SIG-M5 treated with dmso at 0.1 percent for 504 hours (cell line): ENCODE data around the gene ZNF283.
"Not testable (repeated sequence)": the region's sequence is repeated elsewhere in the genome, so short reads cannot be mapped to it uniquely, and the experiment has no call there.

Experiments used
- DNase-seq: peaks from one replicate; lab custom pipeline; 2025; ENCODE audit not compliant: unreplicated experiment; lab: John Stamatoyannopoulos, UW

ZNF283 gene

DNA sequence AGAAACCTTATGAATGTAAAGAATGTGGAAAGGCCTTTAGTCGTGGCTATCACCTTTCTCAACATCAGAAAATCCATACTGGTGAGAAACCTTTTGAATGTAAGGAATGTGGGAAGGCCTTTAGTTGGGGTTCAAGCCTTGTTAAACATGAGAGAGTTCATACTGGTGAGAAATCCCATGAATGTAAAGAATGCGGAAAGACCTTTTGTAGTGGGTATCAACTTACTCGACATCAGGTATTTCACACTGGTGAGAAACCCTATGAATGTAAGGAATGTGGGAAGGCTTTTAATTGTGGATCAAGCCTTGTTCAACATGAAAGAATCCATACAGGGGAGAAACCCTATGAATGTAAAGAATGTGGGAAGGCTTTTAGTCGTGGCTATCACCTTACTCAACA, 20.8 kb downstream of the ZNF283 start:
- no peak for DNase-seq

DNA sequence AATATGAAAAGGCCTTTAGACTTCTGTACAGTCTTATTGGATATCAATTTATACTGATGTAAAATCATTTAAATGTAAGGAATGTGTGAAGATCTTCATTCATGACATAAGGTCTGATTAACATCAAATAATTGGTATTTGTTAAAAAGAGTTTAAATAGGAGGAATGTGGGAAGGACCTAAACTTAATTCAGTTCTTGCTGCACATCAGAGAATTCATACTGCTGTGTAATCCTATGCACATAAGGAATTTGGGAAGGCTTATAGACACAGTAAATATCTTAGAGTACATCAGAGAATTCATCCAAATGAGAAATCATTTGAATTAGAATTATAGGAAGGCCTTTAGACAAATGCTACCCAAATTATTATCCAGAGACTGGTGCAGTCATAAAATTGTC, 21.7 kb downstream of the ZNF283 start:
- DNase-seq: no peak

DNA sequence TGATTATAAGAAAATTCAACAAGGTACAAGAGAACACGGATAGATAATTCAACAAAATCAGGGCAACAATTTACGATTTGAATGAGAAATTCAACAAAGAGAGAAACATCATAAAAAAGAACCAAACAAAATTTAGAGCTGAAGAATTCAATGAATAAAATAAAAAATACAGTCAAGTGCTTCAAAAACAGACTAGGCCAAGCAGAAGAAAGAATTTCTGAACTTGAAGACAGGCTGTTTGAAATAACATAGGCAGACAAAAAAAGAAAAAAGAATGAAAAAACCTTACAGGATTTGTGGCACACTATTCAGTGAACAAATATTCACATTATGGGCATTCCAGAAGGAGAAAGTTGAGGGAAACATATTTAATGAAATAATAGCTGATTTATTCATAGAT, 31.1 kb downstream of the ZNF283 start:
- DNase-seq: no peak

DNA sequence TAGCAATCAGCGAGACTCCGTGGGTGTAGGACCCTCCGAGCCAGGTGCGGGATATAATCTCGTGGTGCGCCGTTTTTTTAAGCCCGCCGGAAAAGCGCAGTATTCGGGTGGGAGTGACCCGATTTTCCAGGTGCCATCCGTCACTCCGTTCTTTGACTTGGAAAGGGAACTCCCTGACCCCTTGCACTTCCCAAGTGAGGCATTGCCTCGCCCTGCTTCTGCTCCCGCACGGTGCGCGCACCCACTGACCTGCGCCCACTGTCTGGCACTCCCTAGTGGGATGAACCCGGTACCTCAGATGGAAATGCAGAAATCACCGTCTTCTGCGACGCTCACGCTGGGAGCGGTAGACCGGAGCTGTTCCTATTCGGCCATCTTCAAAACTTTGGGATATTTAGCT, 39.8 kb downstream of the ZNF283 start:
- DNase-seq: not testable (repeated sequence)

DNA sequence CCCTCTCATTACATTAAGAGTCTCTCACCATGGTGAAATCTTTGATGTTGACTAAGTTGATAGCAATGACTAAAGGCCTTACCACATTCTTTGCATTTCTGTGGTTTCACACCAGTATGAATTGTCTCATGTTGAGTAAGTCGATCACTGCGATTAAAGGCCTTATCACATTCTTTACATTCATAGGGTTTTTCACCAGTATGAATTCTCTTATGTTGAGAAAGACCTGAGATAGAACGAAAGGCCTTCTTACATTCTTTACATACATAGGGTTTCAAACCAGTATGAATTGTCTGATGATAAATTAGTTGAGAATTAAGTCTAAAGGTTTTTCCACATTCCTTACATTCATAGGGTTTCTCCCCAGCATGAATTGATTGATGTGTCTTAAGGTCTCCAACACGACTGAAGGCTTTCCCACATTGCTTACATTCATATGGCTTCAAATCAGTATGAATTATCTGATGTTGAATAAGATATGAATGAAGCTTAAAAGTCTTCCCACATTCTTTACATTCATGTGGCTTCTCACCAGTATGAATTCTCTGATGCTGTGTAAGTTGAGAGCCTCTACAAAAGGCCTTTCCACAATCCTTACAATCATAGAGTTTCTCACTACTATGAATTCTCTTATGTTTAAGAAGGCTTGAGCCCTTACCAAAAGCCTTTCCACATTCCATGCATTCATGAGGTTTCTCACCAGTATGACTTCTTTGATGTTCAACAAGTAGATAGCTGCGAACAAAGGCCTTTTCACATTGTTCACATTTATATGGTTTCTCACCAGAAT, 45.6 kb downstream of the ZNF283 start:
- no peak for DNase-seq

DNA sequence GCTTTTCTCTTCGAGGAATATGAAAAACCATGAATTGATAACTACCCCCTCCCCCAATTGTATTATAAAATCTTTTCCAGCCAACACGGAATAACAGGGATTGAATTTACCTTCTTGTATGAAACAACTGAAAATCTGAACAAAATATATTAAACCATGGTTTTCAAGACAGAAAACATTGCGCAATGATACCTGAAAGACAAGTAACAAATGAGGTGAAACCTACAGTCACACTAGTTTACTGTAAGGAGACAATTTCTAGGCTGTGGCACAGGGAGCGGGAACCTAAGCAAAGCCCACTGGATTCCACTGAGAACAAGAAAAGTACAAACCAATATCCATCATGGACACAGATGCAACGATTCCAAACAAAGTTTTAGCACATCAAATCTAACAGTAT, 53.4 kb downstream of the ZNF283 start:
- no peak for DNase-seq

DNA sequence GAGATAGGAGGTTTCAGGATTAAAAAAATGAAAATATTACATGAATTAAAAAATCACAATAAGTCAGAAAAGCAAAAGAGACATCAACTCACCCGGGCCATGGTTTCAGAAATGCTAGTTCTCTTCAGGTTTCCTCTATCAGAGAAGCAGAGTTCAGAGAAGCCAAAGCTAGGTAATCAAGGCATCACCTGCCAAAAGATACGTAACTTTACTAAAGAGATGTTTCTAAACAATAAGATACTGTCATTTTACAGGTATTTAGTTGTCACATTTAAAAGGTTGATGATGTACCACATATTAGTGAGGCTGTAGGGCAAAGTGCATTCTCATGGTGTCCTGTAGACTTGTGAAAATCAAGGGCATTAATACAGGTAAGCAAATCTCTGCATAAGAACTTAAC, 56.7 kb downstream of the ZNF283 start, which contains the start of gene ZNF404:
ZNF404 (minus strand) TSS at position 101 of the 400 bp plus-strand sequence.
- DNase-seq: no peak

DNA sequence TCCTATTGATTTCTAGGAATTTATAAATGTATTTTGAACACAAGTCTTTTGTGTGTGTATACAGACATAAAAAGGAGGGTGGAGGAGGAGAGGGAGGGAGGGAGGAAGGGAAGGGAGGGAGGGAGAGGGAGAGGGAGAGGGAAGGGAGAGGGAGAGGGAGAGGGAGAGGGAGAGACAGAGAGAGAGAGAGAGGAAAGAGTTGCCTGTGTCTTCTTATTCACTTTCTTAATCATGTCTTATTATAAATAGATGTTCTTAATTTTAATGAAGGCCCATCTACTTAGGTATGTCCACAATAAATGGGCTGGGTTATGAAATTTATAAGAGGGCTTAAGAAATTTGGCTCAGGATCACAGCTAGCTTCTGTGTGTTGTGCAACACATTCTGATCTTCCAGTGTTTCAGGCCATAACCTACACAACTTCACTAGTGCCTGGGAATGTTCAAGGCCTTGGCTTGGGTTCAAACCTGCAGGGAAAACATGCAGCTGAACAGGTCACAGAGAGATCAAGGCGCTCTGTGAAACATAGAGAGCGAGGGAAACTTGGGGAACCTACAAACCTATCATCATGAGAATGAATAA, 68.7 kb downstream of the ZNF283 start:
- no peak for DNase-seq
